Stimulated activated CD4-positive, alpha-beta T cell treated with anti-CD3 and anti-CD28 coated beads, Interleukin-4, amount 100 ng/mL, for 1 hour (primary cell): ENCODE measurements around the gene ESR2.
A peak's percentile ranks its signal among the peaks of the same experiment; 100 is the strongest.
"Not testable (repeated sequence)": the region's sequence is repeated elsewhere in the genome, so short reads cannot be mapped to it uniquely, and the experiment has no call there.

Experiments
- DNase-seq: peaks from one replicate; pipeline ENCODE4 v3.0.0-alpha.2; 2020

ESR2 gene

DNA sequence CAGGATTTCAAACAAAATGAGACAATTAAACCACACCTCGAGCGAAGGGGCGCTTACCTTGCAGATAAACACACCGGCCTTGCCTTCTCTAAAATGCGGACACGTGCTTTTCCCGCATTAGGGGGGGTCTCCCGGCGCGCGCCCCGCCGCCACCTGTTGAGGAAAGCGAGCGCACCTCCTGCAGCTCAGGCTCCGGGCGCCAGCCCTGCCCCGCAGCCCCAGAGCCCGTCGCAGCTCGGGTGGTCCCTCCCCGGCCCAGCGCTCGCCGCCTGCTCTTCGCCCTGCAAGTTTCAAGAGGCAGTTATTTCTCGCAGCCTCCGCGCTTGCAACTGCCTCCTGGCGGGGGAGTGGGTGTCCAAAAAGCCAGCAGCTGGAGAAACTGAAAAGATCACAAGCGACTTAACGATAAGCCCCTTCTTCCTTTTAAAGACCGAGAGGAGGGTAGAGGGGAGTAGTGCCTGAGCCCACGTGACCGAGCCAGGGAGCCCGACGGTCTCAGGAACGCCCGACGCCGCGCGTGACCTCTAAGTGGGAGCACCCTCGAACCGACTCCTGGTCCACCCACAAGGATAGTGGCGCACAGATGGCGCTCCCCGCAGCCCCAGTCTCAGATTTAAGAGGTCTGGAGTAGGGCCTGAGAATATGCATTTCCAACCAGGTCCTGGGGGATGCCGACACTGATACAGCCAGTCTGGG lies at the start of gene ESR2:
ESR2 (minus strand) TSS at position 396 of the 696 bp plus-strand sequence. CDS start 11,386 bp downstream, outside the sequence.
- DNase-seq: peak; percentile 24

DNA sequence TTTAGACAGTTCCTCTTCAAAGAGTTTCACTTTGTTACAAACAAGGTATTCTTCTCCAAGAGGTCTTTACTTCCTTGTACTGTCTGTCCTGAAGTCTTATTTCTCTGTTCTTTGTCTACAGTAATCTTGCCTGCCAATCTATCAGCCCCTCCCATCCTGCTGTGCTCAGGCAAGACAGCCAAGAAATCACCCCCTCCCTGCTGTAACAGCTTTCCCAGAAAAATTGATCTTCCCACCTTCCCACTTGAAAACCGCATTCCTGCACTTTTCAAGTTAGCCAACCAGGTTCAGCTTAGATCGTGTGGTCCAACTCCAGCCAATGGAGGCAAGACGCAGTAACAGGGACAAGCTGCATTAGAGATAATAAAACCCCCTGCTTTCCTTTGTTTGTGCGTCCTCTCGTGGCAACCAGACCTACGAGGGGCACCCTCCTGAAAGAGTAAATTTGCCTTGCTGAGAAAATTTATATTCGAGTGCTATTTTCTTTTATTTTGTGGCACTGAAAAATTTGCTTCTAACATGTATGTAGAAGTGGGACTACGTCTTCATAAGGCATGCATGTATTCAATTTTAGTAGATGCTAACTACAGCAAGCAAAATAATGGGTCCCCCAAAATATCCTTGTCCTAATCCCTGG lies 46.5 kb upstream of the ESR2 start:
- DNase-seq: no peak

DNA sequence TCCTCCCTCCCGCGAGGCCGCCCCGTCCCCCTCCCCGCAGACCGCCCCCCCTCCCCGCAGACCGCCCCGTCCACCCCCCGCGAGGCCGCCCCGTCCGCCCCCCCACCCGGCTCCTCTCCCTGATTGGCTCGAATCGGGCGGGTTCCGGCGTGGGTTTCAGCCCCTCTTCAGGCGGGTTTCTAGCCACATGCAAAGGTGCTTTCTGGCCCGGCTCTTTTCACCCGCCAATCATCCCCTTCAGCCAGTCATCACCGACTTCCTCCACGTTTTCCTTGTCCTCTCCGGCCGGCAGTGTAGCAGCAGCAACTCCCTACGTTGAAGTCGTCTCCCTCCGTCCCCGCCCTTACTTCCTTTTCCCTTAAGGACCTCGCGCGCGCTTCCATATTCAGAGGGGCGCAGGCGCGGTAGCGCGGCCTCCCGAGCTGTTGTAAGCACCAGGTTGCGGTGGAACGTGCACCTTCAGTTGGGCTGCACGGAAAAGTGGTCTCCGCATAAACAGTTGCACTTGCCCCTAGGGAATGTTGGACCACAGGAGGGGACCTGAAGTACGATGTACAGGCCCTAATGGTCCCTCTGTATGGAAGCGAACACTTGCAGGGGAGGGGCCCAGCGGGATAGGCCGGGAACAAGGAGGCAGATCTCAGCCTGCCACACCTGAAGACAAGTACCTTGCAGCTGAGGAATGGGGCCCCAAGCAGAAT lies 44.6 kb upstream of the ESR2 start:
- peak; percentile 88 for DNase-seq

- no peak for DNase-seq
Measured at GRCh38 chr14:64337888-64338615, 43.9 kb upstream of the ESR2 start.

- no peak for DNase-seq
Measured at GRCh38 chr14:64329149-64329548, 35.0 kb upstream of the ESR2 start.

GRCh38 chr14:64326502-64326901 lies 32.3 kb upstream of the ESR2 start:
- DNase-seq: no peak

- DNase-seq: no peak
Measured at GRCh38 chr14:64324895-64325294, 30.7 kb upstream of the ESR2 start.

DNA sequence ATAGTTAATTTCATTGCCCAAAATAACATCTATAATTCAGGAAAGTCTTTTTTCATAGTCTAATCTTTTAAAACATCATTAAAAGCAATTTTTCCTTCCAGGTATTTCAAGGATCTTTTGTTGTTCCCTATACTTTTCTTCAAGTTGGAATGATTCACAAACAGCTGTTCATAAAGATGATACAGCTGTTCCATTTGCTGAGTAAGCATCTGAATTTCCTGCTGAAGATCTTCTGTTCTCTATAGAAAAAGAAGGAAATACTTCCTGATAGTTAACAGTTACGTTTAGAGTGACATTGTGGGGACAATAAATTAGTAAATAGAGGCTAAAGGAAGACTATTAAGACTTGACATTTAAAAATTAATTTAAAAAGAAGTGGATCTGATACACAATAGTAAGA lies 30.3 kb upstream of the ESR2 start:
- no peak for DNase-seq

GRCh38 chr14:64320362-64320761 lies 26.2 kb upstream of the ESR2 start:
- DNase-seq: not testable (repeated sequence)

DNA sequence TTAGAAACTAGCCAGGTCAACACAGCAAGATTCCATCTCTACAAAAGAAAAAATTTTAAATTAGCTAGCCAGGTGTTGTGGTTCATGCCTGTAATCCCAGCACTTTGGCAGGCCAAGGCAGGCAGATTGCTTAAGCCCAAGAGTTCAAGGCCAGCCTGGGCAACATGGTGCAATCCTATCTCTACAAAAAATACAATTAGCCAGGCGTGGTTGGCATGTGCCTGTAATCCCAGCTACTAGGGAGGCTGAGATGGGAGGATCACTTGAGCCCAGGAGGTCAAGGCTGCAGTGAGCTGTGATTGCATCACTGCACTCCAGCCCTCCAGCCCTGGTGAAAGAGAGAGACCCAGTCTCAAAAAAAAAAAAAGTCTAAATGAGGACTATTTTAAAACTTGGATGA lies 24.5 kb upstream of the ESR2 start:
- not testable (repeated sequence) for DNase-seq

DNA sequence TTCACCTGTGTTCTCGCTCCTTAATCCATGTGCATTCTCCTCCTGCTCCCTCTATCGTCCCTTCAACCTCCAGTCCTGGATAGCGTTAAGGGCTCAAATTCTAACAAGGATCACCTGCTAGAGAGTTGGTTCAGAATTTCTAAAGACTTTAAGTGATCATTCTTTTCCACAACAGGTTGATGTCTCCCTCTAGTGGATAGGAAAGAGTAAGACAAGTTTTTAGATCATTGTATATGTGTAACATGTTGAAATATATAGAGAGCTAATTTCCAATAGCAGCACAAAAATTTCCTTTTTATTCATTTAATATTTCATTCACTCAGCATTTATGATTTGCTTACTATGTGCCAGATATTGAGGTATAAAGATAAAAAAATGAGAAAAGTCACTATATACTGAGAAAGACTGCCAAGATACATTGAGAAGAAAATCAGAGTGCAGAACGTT lies 9.3 kb upstream of the ESR2 start:
- no peak for DNase-seq

- DNase-seq: no peak
Measured at GRCh38 chr14:64298773-64299172, 4.6 kb upstream of the ESR2 start.

- no peak for DNase-seq
Measured at GRCh38 chr14:64296561-64296960, 2.4 kb upstream of the ESR2 start.

GRCh38 chr14:64294672-64295413 lies 672 bp upstream of the ESR2 start:
- DNase-seq: peak; percentile 87

DNA sequence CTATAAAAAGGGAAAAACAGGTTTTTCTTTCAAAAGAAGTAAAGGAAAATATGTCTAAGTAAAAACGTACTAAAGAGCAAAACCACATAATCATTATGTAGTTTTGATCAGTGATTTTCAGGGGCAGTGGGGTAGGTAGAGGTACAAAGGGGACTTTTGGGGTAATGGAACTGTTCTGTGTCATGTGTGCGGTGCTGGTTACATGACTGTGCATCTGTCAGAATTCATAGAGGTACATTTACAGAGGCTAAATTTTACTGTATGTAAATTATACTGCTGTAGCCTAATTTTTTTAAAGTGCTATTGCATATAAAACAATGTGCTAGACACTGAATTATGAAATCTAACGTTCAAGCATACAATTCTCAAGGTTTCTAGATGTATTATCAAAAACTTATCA lies 2.0 kb downstream of the ESR2 start:
- DNase-seq: no peak

- DNase-seq: no peak
Measured at GRCh38 chr14:64289571-64289970, 4.6 kb downstream of the ESR2 start.

DNA sequence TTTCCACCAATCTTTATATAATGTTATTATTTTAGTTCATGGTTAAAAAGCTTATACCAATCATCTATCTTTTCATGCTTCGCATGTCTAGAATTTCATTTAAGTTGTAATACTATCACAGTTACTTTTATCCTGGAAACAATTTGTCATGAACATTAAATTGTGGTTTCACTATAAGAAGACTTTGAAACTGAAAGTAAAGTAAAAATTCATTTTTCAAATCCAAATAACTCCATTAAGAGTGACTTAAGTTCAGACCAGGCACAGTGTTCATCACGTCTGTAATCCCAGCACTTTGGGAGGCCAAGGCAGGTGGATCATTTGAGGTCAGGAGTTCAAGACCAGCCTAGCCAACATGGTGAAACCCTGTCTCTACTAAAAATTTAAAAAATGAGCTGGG lies 12.4 kb downstream of the ESR2 start:
- no peak for DNase-seq

GRCh38 chr14:64279704-64280668 lies 14.2 kb downstream of the ESR2 start:
- DNase-seq: peak; percentile 4

DNA sequence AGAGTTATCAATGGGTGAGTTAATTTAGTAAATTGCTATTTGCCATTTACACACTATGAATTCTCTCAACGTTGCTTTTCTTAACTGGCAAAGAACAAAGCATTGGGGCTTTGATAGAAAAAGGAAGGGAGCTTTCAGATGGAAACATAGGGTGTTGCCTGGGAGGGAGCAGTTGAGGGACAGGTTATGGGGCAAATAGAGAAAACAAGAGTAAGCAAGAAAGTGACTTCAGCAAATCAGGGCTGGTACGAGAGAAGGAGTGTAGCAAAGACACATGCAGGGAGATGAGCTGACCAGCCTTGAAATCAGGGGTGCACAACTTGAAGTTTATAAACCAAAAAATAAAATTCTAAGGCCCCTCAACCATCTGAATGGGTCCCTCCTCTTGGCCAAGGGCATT lies 15.7 kb downstream of the ESR2 start:
- no peak for DNase-seq

DNA sequence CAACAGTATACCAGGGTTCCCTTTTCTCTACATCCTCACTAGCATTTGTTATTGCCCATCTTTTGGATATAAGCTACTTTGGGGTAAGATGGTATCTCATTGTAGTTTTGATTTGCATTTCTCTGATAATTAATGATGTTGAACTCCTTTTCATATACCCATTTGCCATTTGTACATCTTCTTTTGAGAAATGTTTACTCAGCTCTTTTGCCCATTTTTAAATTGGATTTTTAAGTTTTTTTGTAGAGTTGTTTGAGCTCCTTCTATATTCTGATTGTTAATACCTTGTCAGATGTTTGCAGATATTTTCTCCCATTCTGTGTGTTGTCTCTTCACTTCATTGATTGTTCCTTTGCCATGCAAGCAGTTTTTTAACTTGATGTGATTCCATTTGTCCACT lies 22.2 kb downstream of the ESR2 start:
- DNase-seq: no peak

- DNase-seq: no peak
Measured at GRCh38 chr14:64266239-64266638, 27.9 kb downstream of the ESR2 start.
